ENCODE measurements around the gene MICALL1.

DNA sequence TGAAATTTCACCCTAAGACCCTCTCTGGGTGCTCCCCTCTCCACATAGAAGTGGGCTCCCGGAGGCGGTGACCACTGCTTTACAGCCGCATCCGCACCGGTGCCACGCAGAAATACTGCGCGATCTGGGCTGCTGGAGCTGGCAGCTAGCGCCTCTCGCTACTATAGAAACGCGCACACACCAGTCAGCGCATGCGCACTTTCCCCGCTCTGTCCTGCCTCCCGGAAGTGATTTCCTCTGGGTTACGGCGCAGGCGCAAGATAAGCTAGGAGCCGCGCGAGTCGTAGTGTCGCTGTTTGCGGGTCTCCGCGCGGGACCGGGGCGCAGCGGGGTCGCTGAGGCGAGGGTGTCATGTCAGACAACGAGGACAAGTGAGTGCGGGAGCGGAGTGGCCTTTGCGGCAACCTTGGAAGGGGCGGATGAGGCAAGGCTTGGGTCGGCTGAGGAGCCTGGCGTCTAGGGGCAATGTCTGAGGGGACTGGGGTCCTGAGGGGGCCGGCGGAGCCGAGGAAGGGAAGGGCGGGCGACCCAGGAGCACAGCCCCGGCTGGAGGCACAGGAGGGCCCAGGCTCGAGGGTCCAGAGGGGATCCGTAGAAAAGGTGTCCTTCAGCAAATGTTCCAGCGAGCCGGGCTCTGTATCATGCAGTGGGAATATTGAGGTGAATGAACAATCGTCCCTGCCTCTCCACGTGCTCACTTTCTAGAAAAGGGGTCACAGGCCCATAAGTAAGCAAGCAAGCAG, 47.5 kb downstream of the MICALL1 start, which contains the start of the genes C22orf23 and POLR2F:
- TF ChIP-seq YY1 (IDR thresholded peaks at IDR 0.05; ENCODE audit: insufficient read depth, insufficient read length) (no peak), ZNF274 (IDR thresholded peaks at IDR 0.05; ENCODE audit: low read depth, low read length) (no peak)

Measured in NT2/D1 (cell line).